Activated CD4-positive, alpha-beta T cell treated with anti-CD3 and anti-CD28 coated beads for 1 hour (primary cell): ENCODE results near the gene SYNGR2.

Experiments
- DNase-seq: peaks from one replicate; pipeline ENCODE4 v3.0.0-alpha.2; 2020

The SYNGR2 gene

GRCh38 chr17:78168242-78168902 lies at the start of gene SYNGR2:
Gene SYNGR2 (plus strand): TSS chr17:78168581. CDS start chr17:78168617, 36 bp downstream.
- peak; percentile 82 for DNase-seq

- no peak for DNase-seq
These were observed 49.6 kb upstream of the SYNGR2 start for GRCh38 chr17:78118801-78119241.

- no peak for DNase-seq
These were observed 47.8 kb upstream of the SYNGR2 start for GRCh38 chr17:78120537-78120936.

GRCh38 chr17:78120971-78121800 lies 47.2 kb upstream of the SYNGR2 start:
- no peak for DNase-seq

GRCh38 chr17:78121801-78122215 lies 46.6 kb upstream of the SYNGR2 start:
- DNase-seq, result no peak

- DNase-seq, result no peak
These were observed 46.0 kb upstream of the SYNGR2 start for GRCh38 chr17:78122216-78122930.

GRCh38 chr17:78122931-78123249 lies 45.5 kb upstream of the SYNGR2 start:
- no peak for DNase-seq

- no peak for DNase-seq
These were observed 45.0 kb upstream of the SYNGR2 start for GRCh38 chr17:78123258-78123929.

- DNase-seq, result no peak
These were observed 44.1 kb upstream of the SYNGR2 start for GRCh38 chr17:78124081-78124835.

GRCh38 chr17:78124836-78125137 lies 43.6 kb upstream of the SYNGR2 start:
- no peak for DNase-seq

- DNase-seq, result no peak
These were observed 43.1 kb upstream of the SYNGR2 start for GRCh38 chr17:78125138-78125913.

GRCh38 chr17:78125976-78126894 lies 42.1 kb upstream of the SYNGR2 start:
- no peak for DNase-seq

- DNase-seq, result no peak
These were observed 41.5 kb upstream of the SYNGR2 start for GRCh38 chr17:78126895-78127238.

- DNase-seq, result peak; percentile 48
These were observed 41.0 kb upstream of the SYNGR2 start for GRCh38 chr17:78127239-78127887.

- no peak for DNase-seq
These were observed 40.4 kb upstream of the SYNGR2 start for GRCh38 chr17:78127888-78128550.

GRCh38 chr17:78128551-78129350 lies 39.6 kb upstream of the SYNGR2 start, which contains the start of gene TMC6:
Gene TMC6 (minus strand): TSS chr17:78128755. CDS start chr17:78126832, 1,923 bp downstream.
- peak; percentile 48 for DNase-seq

GRCh38 chr17:78129351-78130089 lies 38.9 kb upstream of the SYNGR2 start:
- DNase-seq, result no peak

GRCh38 chr17:78130090-78130436 lies 38.3 kb upstream of the SYNGR2 start:
- no peak for DNase-seq
